HG03025 (cell line): ENCODE measurements around the gene GRB7.
"Not testable (repeated sequence)": the region's sequence is repeated elsewhere in the genome, so short reads cannot be mapped to it uniquely, and the experiment has no call there.

Source experiments
- ATAC-seq: cut with Tn5 transposase; IDR thresholded peaks from one replicate; pipeline ENCODE4 v1.9.1; 2021; ENCODE audit warnings: mild to moderate bottlenecking, moderate library complexity; ENCODE audit not compliant: unreplicated experiment, low FRiP score

The GRB7 gene

GRCh38 chr17:39730095-39730921, 7.4 kb upstream of the GRB7 start, which contains the start of gene MIEN1:
TSS of gene MIEN1 (minus strand) at chr17:39730532. CDS start at chr17:39730495, 37 bp downstream.
- ATAC-seq: peak; percentile 83

- ATAC-seq: no peak
These were observed 5.2 kb upstream of the GRB7 start for GRCh38 chr17:39732586-39732985.

GRCh38 chr17:39735882-39736281, 1.9 kb upstream of the GRB7 start:
- ATAC-seq: no peak

- ATAC-seq: no peak
These were observed 1.2 kb upstream of the GRB7 start for GRCh38 chr17:39736319-39737165.

- ATAC-seq: no peak
These were observed 455 bp upstream of the GRB7 start for GRCh38 chr17:39737206-39737759.

- no peak for ATAC-seq
These were observed 797 bp downstream of the GRB7 start for GRCh38 chr17:39738568-39738901.

- no peak for ATAC-seq
These were observed 1.5 kb downstream of the GRB7 start for GRCh38 chr17:39738983-39739884.

GRCh38 chr17:39739885-39740356, 2.2 kb downstream of the GRB7 start:
- no peak for ATAC-seq

- no peak for ATAC-seq
These were observed 2.8 kb downstream of the GRB7 start for GRCh38 chr17:39740357-39741111.

GRCh38 chr17:39742126-39742855, 4.6 kb downstream of the GRB7 start:
- no peak for ATAC-seq

GRCh38 chr17:39742856-39743436, 5.2 kb downstream of the GRB7 start:
- no peak for ATAC-seq

GRCh38 chr17:39744075-39744835, 6.5 kb downstream of the GRB7 start:
- no peak for ATAC-seq

- ATAC-seq: no peak
These were observed 7.1 kb downstream of the GRB7 start for GRCh38 chr17:39744836-39745215.

- no peak for ATAC-seq
These were observed 7.8 kb downstream of the GRB7 start for GRCh38 chr17:39745335-39746144.

GRCh38 chr17:39746145-39746461, 8.4 kb downstream of the GRB7 start:
- ATAC-seq: no peak

- no peak for ATAC-seq
These were observed 10.0 kb downstream of the GRB7 start for GRCh38 chr17:39747745-39748144.

- not testable (repeated sequence) for ATAC-seq
These were observed 10.8 kb downstream of the GRB7 start for GRCh38 chr17:39748444-39749034.
